Measurements from ENCODE around the gene FAAP100.

The FAAP100 gene

GRCh38 chr17:81519284-81520020, 32.7 kb downstream of the FAAP100 start:
- no peak for DNase-seq (ENCODE audit: extremely low read depth, low read depth)
- TF ChIP-seq CTCF (IDR thresholded peaks at IDR 0.05; ENCODE audit: low read depth, low read length), result peak; percentile 4; the same call in 1 of the 2 replicates

DNA sequence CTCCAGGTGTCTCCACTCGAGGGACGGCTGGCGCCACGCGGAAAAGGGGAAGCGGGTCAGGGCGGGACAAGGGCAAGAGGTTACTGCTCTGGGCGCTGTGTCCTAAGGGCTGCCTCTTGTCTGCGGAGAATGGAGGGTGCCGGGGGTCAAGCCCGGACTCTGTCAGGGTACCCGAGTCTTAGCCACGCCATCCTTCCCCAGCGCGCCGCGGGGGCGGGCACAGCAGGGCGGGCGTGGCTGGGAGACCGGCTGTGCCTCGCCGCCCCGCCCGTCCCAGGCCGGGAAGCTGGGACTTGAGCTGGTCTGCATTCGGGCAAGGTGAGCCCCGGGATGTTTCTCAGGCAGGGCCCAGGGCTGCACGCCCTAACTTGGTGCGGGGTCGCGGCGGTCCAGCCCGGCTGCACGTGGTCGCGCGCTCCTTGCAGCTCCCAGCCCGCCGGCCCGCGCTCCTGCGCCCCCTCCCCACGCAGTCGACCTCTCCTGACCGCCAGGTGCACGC, 33.3 kb downstream of the FAAP100 start:
- no peak for DNase-seq (ENCODE audit: extremely low read depth, low read depth)
- no peak for TF ChIP-seq CTCF (IDR thresholded peaks at IDR 0.05; ENCODE audit: low read depth, low read length)

DNA sequence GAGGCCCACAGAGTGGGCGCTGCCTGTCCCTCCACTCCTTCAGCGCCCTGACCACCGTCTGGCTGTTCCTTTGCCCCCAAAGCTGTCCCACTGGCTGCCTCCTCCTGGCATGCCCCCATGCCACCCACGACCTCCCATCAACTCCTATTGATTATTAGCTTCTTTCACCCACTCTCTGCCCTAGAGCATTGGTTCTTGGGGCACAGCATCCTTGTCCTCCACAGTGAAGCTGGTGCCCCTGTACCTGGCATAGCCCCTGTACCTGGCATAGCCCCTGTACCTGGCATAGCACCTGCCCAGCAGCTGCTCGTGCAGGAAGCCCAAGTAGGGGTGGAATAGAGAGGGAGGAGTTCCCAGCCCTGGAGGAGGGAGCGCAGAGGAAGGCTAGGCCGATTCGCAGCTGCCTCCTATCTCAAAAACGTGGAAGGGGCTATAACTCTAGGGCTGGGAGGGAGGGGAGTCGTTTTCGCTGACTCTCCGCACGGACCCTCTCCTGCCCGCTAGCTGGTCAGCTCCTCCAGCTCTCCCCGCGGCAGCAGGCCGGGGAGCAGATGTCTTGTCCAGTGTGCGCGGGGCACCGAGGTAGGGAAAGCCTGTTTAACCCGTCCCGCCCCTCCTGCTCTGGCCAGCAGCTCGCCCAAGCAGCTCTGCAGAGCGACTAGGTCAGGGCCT, 33.9 kb downstream of the FAAP100 start:
- no peak for DNase-seq (ENCODE audit: extremely low read depth, low read depth)
- no peak for TF ChIP-seq CTCF (IDR thresholded peaks at IDR 0.05; ENCODE audit: low read depth, low read length)

DNA sequence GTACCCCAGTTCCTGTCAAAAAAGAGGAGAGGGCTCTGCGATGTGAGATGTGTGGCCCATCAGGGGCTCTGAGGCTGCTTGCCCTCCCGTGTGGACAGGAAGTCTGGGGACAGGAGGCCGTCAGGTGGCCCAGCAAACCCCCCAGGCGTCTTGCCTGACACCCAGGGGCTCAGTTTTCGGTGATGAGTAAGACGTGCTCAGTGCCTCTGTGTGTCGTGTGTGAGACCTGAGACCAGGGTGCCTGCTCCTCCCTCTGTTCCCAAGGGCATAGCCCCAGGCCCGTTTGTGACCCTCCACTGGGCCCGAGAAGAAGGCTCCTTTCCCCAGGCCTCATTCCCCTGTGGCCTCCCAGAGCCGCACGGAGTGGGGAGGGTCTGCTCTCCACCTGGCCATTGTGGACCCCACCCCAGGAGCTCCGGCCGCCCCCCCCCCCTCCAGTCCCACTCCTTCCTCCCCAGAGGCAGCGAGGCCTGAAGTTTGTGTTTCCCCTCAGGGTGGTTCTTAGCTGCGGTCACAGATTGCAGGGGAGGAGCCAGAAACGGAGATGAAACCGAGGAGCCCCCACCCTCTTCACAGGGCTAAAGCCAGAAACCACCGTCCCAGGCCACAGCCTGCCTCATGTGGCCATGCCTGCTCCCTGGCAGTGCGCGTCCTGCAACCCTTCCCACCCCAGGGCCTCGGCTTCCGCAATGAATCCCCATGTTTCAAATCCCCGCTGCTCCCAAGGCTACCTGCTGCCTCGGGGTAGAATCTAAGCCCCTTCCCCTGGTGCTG, 34.6 kb downstream of the FAAP100 start:
- no peak for DNase-seq (ENCODE audit: extremely low read depth, low read depth)
- TF ChIP-seq CTCF (IDR thresholded peaks at IDR 0.05; ENCODE audit: low read depth, low read length), result no peak

GRCh38 chr17:81517009-81517338, 35.2 kb downstream of the FAAP100 start:
- no peak for TF ChIP-seq CTCF (IDR thresholded peaks at IDR 0.05; ENCODE audit: low read depth, low read length)
- no peak for DNase-seq (ENCODE audit: extremely low read depth, low read depth)

- no peak for TF ChIP-seq CTCF (IDR thresholded peaks at IDR 0.05; ENCODE audit: low read depth, low read length)
- DNase-seq (ENCODE audit: extremely low read depth, low read depth), result no peak
These were observed 35.7 kb downstream of the FAAP100 start for GRCh38 chr17:81516439-81516838.
